Measurements from ENCODE around the gene RRAGC. TPM values are rescaled to one million over a fixed set of nuclear protein-coding genes. Genes with fewer than 3 reads are reported as not detected.

The RRAGC gene
- total and polyA plus RNA-seq, 10 of the 15 experiments (the other 5 are each of a cell fraction or from before 2014, with no cell fraction given), result 5.5 to 22.1 (median 15.0) TPM

- TF ChIP-seq E4F1 (IDR thresholded peaks at IDR 0.05; ENCODE audit: borderline replicate concordance, partially characterized antibody) (no peak), HSF1 (IDR thresholded peaks at IDR 0.05; ENCODE audit: low read depth, low read length) (no peak), HCFC1 (IDR thresholded peaks at IDR 0.05; ENCODE audit: low read length) (no peak), PRDM15 (CRISPR knock-in tag; IDR thresholded peaks at IDR 0.05) (no peak), BHLHE40 (IDR thresholded peaks at IDR 0.05; ENCODE audit: borderline replicate concordance in 1 of 2, low read depth in 2 of 2, low read length in 1 of 2) (no peak), KAT2A (conservative IDR thresholded peaks at IDR 0.05; ENCODE audit: control insufficient read depth, low read depth, low read length) (no peak), ZBTB40 (IDR thresholded peaks at IDR 0.05; ENCODE audit: borderline replicate concordance) (no peak), ZNF687 (IDR thresholded peaks at IDR 0.05) (no peak)
Measured at GRCh38 chr1:38899560-38899959, 40.0 kb upstream of the RRAGC start (continued).
